Measurements from ENCODE around the gene STARD3. TPM values are rescaled to one million over a fixed set of nuclear protein-coding genes. Genes with fewer than 3 reads are reported as not detected.

Gene STARD3
- total RNA-seq, 2 donors from 2014 or later: 62.7 to 80.6 TPM

- Mint-ChIP-seq H3K27ac (no peak overlapping the region), H3K36me3 (no peaks in the 10 kb centered on the region), H3K9me3 (no peaks in the 10 kb centered on the region)
- ATAC-seq: no peak
- DNase-seq (ENCODE audit: low spot score in 2 of 2): no peak
Measured at GRCh38 chr17:39614545-39615157, 22.3 kb upstream of the STARD3 start.

- Mint-ChIP-seq H3K9me3 (no peaks in the 10 kb centered on the region), H3K36me3 (no peaks in the 10 kb centered on the region), H3K27ac (no peak overlapping the region)
- DNase-seq (ENCODE audit: low spot score in 2 of 2) (no peak), ATAC-seq (no peak)
Measured at GRCh38 chr17:39615434-39615833, 21.5 kb upstream of the STARD3 start.

DNA sequence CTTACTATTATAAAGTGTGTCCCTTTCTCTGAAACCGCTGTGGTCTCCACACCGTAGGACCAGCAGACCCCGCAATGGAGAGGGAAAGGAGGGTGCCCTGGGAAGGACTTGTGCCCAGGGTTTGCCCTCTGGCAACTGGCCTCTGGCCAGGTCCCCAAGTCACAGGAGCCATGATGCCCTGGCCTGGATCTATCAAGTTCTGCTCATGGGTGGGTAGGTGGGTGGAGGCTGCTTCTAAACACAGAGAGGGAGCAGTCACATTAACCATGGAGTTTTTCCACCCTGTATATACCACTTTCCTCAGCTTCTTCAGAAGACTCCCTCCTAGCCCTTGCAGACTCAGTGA lies 19.9 kb upstream of the STARD3 start:
- ATAC-seq (no peak), DNase-seq (ENCODE audit: low spot score in 2 of 2) (no peak)
- Mint-ChIP-seq H3K27ac (no peak overlapping the region), H3K36me3 (no peaks in the 10 kb centered on the region), H3K9me3 (no peaks in the 10 kb centered on the region)

DNA sequence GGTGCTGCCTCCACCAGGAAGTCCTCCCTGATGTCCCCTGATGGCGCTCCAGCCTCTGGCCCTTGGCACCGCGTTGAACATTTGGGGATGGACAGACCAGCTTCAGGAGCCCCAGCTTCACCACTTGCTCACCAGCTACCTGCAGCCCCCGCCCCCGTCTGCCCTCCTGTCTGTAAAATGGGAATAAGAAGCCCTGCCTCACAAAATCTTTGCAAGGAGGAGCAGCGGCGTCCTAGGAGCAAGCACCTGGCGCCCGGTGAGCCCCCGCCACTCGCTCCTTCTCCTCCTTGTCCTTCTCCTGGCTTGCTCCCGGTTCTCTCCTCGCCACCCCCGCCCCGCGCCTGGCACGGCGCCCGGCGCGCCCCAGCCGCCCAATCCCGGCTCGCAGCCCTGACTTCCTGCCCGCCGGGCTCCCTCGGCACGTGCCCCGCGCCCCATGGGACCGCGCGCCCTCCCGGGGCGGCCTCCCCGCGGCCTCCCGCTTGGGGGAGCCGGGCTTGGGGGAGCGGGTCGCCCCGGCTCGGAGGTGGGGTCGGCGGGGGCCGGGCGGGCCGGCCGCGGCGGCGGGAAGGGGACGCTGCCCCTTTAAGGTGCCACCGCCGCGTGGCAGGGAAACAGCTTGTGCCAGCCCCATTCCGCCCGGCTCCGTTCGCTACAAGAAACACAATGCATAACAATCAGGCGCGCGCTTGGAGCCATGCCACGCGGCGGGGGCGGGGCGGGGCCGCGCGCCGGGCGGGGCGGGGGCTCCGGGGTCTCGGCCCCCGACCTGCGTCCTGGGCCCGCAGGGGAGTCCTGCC lies 19.3 kb upstream of the STARD3 start:
- no peak overlapping the region for H3K27ac Mint-ChIP-seq
- peak; percentile 48 to 66 for DNase-seq (ENCODE audit: low spot score in 2 of 2)
- no peaks in the 10 kb centered on the region for H3K9me3 Mint-ChIP-seq
- peak; percentile 35 to 49 for ATAC-seq
- no peaks in the 10 kb centered on the region for H3K36me3 Mint-ChIP-seq

DNA sequence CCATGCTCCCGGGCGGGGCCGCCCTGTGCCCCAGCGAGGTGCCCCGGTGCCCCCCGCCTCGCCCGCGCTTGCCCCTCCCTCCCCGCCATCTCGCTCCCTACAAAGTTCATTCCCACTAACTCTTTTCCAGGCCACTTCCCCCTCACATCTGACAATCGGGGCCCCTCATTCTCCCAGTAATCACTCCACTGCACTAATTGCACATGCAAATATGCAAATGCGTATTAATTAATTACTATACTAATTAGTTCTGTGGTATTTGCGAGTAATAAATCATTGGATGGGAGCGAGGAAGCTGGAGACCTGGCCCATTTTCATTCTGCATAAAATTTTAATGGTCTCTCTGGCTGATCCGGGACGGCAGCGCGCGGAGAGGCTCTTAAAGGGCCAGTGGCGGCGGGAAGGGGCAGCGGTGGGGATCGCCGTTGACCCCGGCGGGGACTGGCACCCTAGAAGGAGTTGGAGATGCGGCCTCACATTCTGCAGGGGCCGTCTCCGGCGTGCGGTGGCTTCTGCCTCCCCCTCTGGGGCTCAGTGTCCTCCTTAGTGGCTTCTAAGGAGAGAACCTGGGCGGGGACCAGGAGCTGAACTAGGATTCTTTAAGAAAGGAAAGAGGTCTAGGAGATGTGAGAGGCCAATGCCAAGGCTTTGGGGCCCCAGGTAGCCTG lies 18.6 kb upstream of the STARD3 start:
- ATAC-seq (no peak), DNase-seq (ENCODE audit: low spot score in 2 of 2) (no peak)
- Mint-ChIP-seq H3K27ac (no peak overlapping the region), H3K36me3 (no peaks in the 10 kb centered on the region), H3K9me3 (no peaks in the 10 kb centered on the region)

- no peak for DNase-seq (ENCODE audit: low spot score in 2 of 2)
- no peaks in the 10 kb centered on the region for H3K36me3 Mint-ChIP-seq
- ATAC-seq: no peak
Measured at GRCh38 chr17:39618956-39619785, 17.8 kb upstream of the STARD3 start.

DNA sequence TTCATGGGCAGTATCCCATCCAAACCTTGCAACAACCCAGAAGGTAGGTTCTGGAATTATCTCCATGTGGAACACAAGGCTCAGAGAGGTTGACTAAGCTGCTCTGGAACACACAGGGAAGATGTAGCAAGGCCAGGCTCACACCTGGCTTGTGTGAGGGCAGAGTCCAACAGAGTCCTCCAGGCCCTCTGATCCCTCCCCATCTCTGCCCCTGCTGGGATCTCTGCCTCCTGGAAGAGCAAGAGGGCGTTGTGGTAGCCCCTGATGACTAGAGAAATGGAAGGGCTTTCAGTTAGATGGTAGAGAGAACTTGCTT lies 17.2 kb upstream of the STARD3 start:
- no peak for ATAC-seq
- Mint-ChIP-seq H3K36me3 (no peaks in the 10 kb centered on the region), H3K27ac (no peak overlapping the region), H3K9me3 (no peaks in the 10 kb centered on the region)
- no peak for DNase-seq (ENCODE audit: low spot score in 2 of 2)

More at GRCh38 chr17:39618956-39619785, 17.8 kb upstream of the STARD3 start:
- no peak overlapping the region for H3K27ac Mint-ChIP-seq
- H3K9me3 Mint-ChIP-seq: no peaks in the 10 kb centered on the region

- DNase-seq (ENCODE audit: low spot score in 2 of 2): peak; percentile 89 to 98
- no peaks in the 10 kb centered on the region for H3K36me3 Mint-ChIP-seq
- ATAC-seq: peak; percentile 63 to 69
- no peaks in the 10 kb centered on the region for H3K9me3 Mint-ChIP-seq
- H3K27ac Mint-ChIP-seq: peak overlapping the region; percentile 38 to 79
Measured at GRCh38 chr17:39621523-39622379, 15.2 kb upstream of the STARD3 start.

DNA sequence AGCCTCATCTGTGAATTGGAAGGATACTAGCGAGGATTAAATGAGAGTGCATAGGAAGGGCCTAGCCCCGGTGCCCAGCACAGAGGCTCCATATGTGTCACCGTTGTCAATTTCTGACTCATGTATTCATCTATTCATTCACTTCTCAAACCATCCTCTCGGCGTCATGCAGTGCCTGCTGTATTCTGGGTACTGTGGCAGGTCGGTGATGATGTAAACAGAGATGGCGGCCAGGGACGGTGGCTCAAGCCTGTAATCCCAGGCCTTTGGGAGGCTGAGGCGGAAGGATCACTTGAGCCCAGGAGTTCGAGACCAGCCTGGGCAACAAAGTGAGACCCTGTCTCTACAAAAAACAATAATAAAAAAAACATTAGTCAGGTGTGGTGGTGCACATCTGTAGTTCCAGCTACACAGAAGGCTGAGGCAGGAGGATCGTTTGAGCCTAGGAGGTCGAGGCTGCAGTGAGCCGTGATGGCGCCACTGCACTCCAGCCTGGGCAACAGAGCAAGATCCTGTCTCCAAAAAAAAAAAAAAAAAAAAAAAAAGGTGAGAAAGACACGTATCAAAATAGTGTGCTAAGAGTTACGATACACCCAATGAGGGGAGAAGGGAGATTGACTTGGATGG lies 14.5 kb upstream of the STARD3 start:
- DNase-seq (ENCODE audit: low spot score in 2 of 2): peak; percentile 38 to 62
- ATAC-seq: peak; percentile 76 to 85
- peak overlapping the region; percentile 38 to 79 for H3K27ac Mint-ChIP-seq

GRCh38 chr17:39623356-39623950 lies 13.5 kb upstream of the STARD3 start:
- H3K27ac Mint-ChIP-seq: no peak overlapping the region
- no peaks in the 10 kb centered on the region for H3K36me3 Mint-ChIP-seq
- H3K9me3 Mint-ChIP-seq: no peaks in the 10 kb centered on the region
- ATAC-seq (peak; percentile 52 to 65), DNase-seq (ENCODE audit: low spot score in 2 of 2) (peak; percentile 85 to 95)

More for the DNA sequence above, 14.5 kb upstream of the STARD3 start:
- H3K36me3 Mint-ChIP-seq: no peaks in the 10 kb centered on the region
- no peaks in the 10 kb centered on the region for H3K9me3 Mint-ChIP-seq

DNA sequence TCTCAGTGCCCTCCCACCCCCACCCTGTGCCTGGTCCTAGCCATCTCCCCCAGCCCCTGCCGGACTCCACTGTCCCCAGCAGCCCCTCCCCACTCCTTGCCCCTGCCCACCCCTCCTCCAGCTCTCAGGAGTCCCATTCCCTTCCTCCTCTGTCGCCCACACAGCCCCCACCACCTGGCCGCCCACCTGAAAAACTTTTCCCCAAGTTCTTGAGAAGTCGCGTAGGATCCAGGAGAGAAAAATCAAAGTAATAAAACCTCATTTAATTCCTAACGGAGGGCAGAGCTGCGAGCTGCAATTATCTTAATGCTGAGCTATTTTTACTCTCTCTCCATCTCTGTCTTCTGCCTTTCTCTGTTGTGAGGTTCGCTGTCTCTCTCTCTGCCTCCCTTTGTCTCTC lies 12.6 kb upstream of the STARD3 start:
- DNase-seq (ENCODE audit: low spot score in 2 of 2): no peak
- H3K9me3 Mint-ChIP-seq: no peaks in the 10 kb centered on the region
- H3K27ac Mint-ChIP-seq: no peak overlapping the region
- ATAC-seq: no peak
- H3K36me3 Mint-ChIP-seq: no peaks in the 10 kb centered on the region

- H3K9me3 Mint-ChIP-seq: no peaks in the 10 kb centered on the region
- H3K36me3 Mint-ChIP-seq: no peaks in the 10 kb centered on the region
- no peak overlapping the region for H3K27ac Mint-ChIP-seq
- DNase-seq (ENCODE audit: low spot score in 2 of 2) (no peak), ATAC-seq (no peak)
Measured at GRCh38 chr17:39625198-39625785, 11.7 kb upstream of the STARD3 start.

DNA sequence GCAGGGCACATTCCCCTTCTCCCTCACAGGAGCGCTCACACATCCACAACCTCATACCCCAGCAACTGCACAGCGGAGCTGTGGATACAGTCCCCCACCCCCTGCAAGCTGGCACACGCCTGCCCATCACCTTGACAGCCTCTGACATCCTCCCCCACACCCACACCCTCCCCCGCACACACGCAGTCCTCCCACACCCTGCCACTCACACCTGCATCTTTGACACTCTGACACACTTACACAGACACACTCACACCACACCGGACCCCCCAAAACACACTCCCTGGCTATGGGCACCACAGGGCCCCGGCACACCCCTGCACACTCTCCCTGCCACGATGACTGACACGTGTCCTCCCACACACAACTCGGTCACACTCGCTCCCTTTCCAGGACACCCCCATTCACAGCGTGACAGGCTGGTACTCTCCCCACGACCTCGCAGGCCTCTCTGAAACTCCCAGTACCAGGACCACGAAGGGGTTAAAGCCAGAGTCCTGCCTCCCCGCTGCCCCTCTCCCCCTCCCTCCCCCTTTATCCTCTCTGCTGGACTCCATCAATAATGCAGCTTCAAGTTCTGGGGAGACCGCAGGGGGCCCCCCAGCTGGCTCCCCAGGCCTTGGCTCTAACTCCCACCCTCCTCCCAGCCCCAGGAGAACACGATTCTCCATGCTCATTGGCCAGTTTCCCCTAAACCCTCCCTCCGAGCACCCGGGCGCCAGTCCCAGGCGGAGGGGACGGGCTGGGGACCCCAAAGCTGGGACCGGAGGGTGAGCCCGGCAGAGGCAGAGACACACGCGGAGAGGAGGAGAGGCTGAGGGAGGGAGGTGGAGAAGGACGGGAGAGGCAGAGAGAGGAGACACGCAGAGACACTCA lies 10.5 kb upstream of the STARD3 start, which contains the start of gene PPP1R1B:
TSS of gene PPP1R1B (plus strand) at position 782 of the 876 bp plus-strand sequence. CDS start 441 bp downstream, outside the sequence.
- DNase-seq (ENCODE audit: low spot score in 2 of 2): no peak
- H3K36me3 Mint-ChIP-seq: no peaks in the 10 kb centered on the region
- H3K27ac Mint-ChIP-seq: no peak within 1 kb of the TSS
- no peaks in the 10 kb centered on the region for H3K9me3 Mint-ChIP-seq
- ATAC-seq: no peak

GRCh38 chr17:39627047-39627711 lies 9.8 kb upstream of the STARD3 start:
- ATAC-seq (no peak), DNase-seq (ENCODE audit: low spot score in 2 of 2) (no peak)
- Mint-ChIP-seq H3K36me3 (no peaks in the 10 kb centered on the region), H3K27ac (no peak overlapping the region), H3K9me3 (no peaks in the 10 kb centered on the region)
